ENCODE measurements around the gene SPATA18. TPM values are rescaled to one million over a fixed set of nuclear protein-coding genes. Genes with fewer than 3 reads are reported as not detected.

Gene SPATA18
- total and polyA plus RNA-seq, 5 donors from 2014 or later, result not detected

DNA sequence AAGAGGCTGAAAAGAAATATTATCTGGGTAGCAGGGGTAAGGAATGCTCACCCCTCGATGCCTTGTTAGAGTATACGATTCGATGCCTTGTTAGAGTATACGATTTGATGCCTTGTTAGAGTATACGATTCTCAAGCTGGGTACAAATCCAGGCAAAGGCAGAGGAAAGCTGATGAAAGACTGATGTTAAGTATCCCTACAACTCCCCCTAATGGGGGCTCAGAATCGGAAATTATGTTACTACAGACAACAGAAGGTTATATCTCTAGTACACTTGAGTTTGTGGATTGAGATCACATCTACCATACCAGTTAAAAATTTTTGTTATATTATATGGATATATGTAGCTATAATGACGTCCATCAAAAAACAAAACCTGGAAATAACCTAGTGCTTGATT is 35.7 kb upstream of the SPATA18 start:
- Histone ChIP-seq H3K4me1 (ENCODE audit: control insufficient read depth, insufficient read depth, low read length, poor library complexity, severe bottlenecking) (no peaks in the 10 kb centered on the region), H3K9me3 (ENCODE audit: control insufficient read depth in 2 of 2, low read length in 2 of 2) (no peaks in the 10 kb centered on the region), H3K4me3 (ENCODE audit: low read depth, low read length) (no peak overlapping the region), H3K27me3 (ENCODE audit: control insufficient read depth, insufficient read depth, low read length) (no peaks in the 10 kb centered on the region), H3K27ac (ENCODE audit: insufficient read depth, low read length, poor library complexity, severe bottlenecking) (no peak overlapping the region), H3K36me3 (ENCODE audit: control insufficient read depth, insufficient read depth, low read length) (no peaks in the 10 kb centered on the region)
- no peak overlapping the region for H3K27ac Mint-ChIP-seq
- ATAC-seq (ENCODE audit: low read depth in 2 of 2) (no peak), DNase-seq (no peak)
- peaks cover 0 to 2% (median 0%) of the 10 kb centered on the region in 4 donors for H3K4me1 Mint-ChIP-seq
- H3K4me3 Mint-ChIP-seq, result no peak overlapping the region
- H3K36me3 Mint-ChIP-seq, result no peaks in the 10 kb centered on the region
- no peaks in the 10 kb centered on the region for H3K9me3 Mint-ChIP-seq
- H3K27me3 Mint-ChIP-seq, result no peaks in the 10 kb centered on the region

DNA sequence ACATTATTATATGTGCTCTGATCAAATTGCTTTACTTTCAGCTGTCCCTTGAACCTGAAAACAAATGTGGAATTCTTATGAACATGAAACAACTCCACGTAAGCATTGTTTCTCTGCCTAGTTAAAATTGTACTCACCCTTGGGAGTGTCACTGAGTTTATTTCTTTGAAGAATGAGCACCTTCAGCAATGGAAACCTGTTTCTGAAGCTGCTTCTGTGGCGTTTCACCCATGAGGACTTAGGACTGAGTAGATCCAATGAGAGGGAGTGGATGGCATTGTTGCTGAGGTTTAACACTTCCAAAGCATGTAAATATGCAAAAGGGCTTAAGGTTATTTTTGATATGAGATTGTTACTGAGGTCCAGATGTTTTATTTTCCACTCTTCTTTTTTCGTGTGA is 34.1 kb upstream of the SPATA18 start:
- Histone ChIP-seq H3K27me3 (ENCODE audit: control insufficient read depth, insufficient read depth, low read length) (no peaks in the 10 kb centered on the region), H3K4me3 (ENCODE audit: low read depth, low read length) (no peak overlapping the region), H3K4me1 (ENCODE audit: control insufficient read depth, insufficient read depth, low read length, poor library complexity, severe bottlenecking) (no peaks in the 10 kb centered on the region), H3K9me3 (ENCODE audit: control insufficient read depth in 2 of 2, low read length in 2 of 2) (no peaks in the 10 kb centered on the region), H3K36me3 (ENCODE audit: control insufficient read depth, insufficient read depth, low read length) (no peaks in the 10 kb centered on the region), H3K27ac (ENCODE audit: insufficient read depth, low read length, poor library complexity, severe bottlenecking) (no peak overlapping the region)
- DNase-seq (no peak), ATAC-seq (ENCODE audit: low read depth in 2 of 2) (no peak)
- no peak overlapping the region for H3K27ac Mint-ChIP-seq
- H3K27me3 Mint-ChIP-seq, result no peaks in the 10 kb centered on the region
- H3K36me3 Mint-ChIP-seq, result no peaks in the 10 kb centered on the region
- no peaks in the 10 kb centered on the region for H3K9me3 Mint-ChIP-seq
- no peak overlapping the region for H3K4me3 Mint-ChIP-seq
- H3K4me1 Mint-ChIP-seq, result peaks cover 0 to 2% (median 0%) of the 10 kb centered on the region in 4 donors

DNA sequence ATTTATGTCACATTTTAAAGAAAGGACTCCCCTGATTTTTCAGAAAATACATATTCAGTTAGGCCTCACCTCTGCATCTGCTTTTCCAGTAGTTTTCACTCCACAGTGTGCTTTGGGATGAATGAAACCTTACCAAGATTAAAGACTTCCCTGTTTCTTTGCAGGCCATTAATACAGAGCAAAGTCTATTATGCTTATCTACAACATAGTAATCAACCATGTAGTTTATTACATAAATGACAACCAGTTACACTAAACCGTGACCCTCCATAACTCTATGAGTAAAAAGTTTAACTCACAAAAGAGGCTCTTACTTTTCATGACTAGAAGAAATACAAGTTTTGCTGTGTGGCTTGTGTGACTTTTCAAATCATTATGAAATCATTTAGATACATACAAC is 33.3 kb upstream of the SPATA18 start:
- Mint-ChIP-seq H3K27me3 (no peaks in the 10 kb centered on the region), H3K4me1 (peaks cover 0 to 2% (median 0%) of the 10 kb centered on the region in 4 donors), H3K9me3 (no peaks in the 10 kb centered on the region), H3K27ac (no peak overlapping the region), H3K36me3 (no peaks in the 10 kb centered on the region), H3K4me3 (no peak overlapping the region)
- H3K4me3 ChIP-seq (ENCODE audit: low read depth, low read length), result no peak overlapping the region
- H3K9me3 ChIP-seq (ENCODE audit: control insufficient read depth in 2 of 2, low read length in 2 of 2), result no peaks in the 10 kb centered on the region
- no peak overlapping the region for H3K27ac ChIP-seq (ENCODE audit: insufficient read depth, low read length, poor library complexity, severe bottlenecking)
- DNase-seq, result no peak
- no peaks in the 10 kb centered on the region for H3K4me1 ChIP-seq (ENCODE audit: control insufficient read depth, insufficient read depth, low read length, poor library complexity, severe bottlenecking)
- H3K36me3 ChIP-seq (ENCODE audit: control insufficient read depth, insufficient read depth, low read length), result peaks cover under 1% of the 10 kb centered on the region
- no peaks in the 10 kb centered on the region for H3K27me3 ChIP-seq (ENCODE audit: control insufficient read depth, insufficient read depth, low read length)
- ATAC-seq (ENCODE audit: low read depth in 2 of 2), result no peak

DNA sequence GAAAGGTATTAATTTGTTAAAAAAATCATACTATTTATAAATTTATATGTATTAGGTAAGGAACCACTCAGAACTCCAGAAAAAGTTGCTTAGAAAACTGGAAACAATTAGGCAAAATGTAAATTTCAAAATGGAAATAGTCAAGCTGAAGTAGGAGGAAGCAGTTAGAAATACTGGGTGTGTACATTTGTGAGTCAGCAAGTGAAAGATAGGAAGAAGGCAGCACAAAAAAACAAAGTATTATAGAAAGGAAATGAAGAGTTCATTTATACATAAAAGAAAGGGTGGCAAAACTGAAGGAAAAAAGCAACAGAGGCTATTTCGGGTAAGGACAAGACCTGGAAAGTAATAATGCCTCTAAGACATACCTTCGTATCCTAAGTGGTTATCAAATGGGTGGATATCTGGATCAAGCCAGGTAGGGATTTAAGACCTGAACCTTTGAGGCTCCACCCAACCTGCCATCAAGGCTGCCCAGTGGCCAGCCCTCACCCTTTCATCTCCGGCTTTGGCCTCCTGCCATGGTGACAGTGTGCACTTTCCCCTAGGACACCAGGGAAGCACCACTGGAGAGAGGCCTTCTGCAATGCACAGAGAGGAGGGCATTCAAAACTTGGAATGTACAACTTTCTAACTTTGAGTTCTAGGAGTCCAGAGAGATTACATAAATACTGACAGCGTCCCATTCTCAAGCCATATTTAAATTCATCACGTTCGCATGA is 31.0 kb upstream of the SPATA18 start, which contains the start of gene LRRC66:
Gene LRRC66, minus strand, starts transcription at position 428 of the 722 bp plus-strand sequence. CDS start 2,750 bp downstream, outside the sequence.
- no peaks in the 10 kb centered on the region for H3K27me3 Mint-ChIP-seq
- H3K4me1 Mint-ChIP-seq, result peaks cover 0 to 2% (median 0%) of the 10 kb centered on the region in 4 donors
- no peak within 1 kb of the TSS for H3K4me3 Mint-ChIP-seq
- no peaks in the 10 kb centered on the region for H3K9me3 Mint-ChIP-seq
- Histone ChIP-seq H3K9me3 (ENCODE audit: control insufficient read depth in 2 of 2, low read length in 2 of 2) (no peaks in the 10 kb centered on the region), H3K27ac (ENCODE audit: insufficient read depth, low read length, poor library complexity, severe bottlenecking) (no peak within 1 kb of the TSS), H3K4me1 (ENCODE audit: control insufficient read depth, insufficient read depth, low read length, poor library complexity, severe bottlenecking) (no peaks in the 10 kb centered on the region), H3K4me3 (ENCODE audit: low read depth, low read length) (no peak within 1 kb of the TSS), H3K27me3 (ENCODE audit: control insufficient read depth, insufficient read depth, low read length) (no peaks in the 10 kb centered on the region), H3K36me3 (ENCODE audit: control insufficient read depth, insufficient read depth, low read length) (peaks cover 12% of the 10 kb centered on the region)
- ATAC-seq (ENCODE audit: low read depth in 2 of 2) (no peak), DNase-seq (peak in 1 of 3 donors; percentile 24)
- no peaks in the 10 kb centered on the region for H3K36me3 Mint-ChIP-seq
- H3K27ac Mint-ChIP-seq, result peak within 1 kb of the TSS in 1 of 3 donors; percentile 45

DNA sequence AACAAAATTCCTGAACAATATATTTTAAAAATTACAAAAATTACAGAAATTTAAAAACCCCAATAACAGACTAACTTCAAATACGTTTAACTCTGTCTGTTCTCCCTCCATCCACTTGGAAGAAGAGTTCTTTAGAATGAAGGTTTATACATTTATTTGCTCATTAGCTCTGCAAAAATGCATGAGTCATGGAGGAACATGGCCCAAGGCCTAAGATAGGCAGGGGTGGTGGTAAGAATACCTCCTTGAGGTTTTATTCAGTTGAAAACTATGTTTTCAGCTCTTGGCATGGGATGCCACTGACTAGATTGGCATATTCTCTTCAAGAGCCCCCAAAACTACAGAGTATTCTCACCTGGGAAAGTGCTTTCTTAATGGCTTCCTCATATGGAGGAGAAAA is 22.1 kb upstream of the SPATA18 start:
- Histone ChIP-seq H3K9me3 (ENCODE audit: control insufficient read depth in 2 of 2, low read length in 2 of 2) (no peaks in the 10 kb centered on the region), H3K4me3 (ENCODE audit: low read depth, low read length) (no peak overlapping the region), H3K4me1 (ENCODE audit: control insufficient read depth, insufficient read depth, low read length, poor library complexity, severe bottlenecking) (no peaks in the 10 kb centered on the region), H3K27ac (ENCODE audit: insufficient read depth, low read length, poor library complexity, severe bottlenecking) (no peak overlapping the region), H3K36me3 (ENCODE audit: control insufficient read depth, insufficient read depth, low read length) (peaks cover 10% of the 10 kb centered on the region), H3K27me3 (ENCODE audit: control insufficient read depth, insufficient read depth, low read length) (no peaks in the 10 kb centered on the region)
- H3K9me3 Mint-ChIP-seq, result peaks cover 0 to 1% (median 0%) of the 10 kb centered on the region in 7 donors
- H3K27ac Mint-ChIP-seq, result no peak overlapping the region
- H3K4me3 Mint-ChIP-seq, result no peak overlapping the region
- peaks cover 0 to 10% (median 3%) of the 10 kb centered on the region in 4 donors for H3K4me1 Mint-ChIP-seq
- ATAC-seq (ENCODE audit: low read depth in 2 of 2) (no peak), DNase-seq (no peak)
- peaks cover 9% of the 10 kb centered on the region for H3K36me3 Mint-ChIP-seq
- no peaks in the 10 kb centered on the region for H3K27me3 Mint-ChIP-seq

DNA sequence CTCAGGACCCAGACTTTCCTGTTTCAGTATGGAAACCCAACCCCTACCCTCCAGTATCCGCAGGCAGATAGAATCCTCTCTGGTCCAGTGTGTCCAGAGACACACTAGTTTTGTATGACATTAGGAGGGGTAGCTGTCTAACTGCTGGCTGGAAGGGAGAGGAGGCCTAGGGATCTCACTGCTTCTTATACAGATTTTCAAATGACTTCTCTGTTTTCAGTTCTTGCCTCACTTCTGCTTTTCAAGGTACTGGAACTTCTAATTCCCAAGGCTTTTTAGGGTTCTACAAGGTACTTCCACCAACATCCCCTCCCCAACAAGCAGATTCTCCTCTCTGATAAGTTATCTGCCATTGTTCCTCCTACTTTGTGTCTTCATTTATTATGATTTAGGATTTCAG is 19.1 kb upstream of the SPATA18 start:
- no peak overlapping the region for H3K4me3 ChIP-seq (ENCODE audit: low read depth, low read length)
- Mint-ChIP-seq H3K36me3 (peaks cover 11% of the 10 kb centered on the region), H3K4me3 (no peak overlapping the region), H3K9me3 (peaks cover 0 to 1% (median 0%) of the 10 kb centered on the region in 7 donors), H3K4me1 (peaks cover 10 to 25% (median 22%) of the 10 kb centered on the region in 4 donors), H3K27me3 (no peaks in the 10 kb centered on the region), H3K27ac (peak overlapping the region in 1 of 3 donors; percentile 77)
- H3K9me3 ChIP-seq (ENCODE audit: control insufficient read depth in 2 of 2, low read length in 2 of 2), result no peaks in the 10 kb centered on the region
- H3K27ac ChIP-seq (ENCODE audit: insufficient read depth, low read length, poor library complexity, severe bottlenecking), result no peak overlapping the region
- DNase-seq, result no peak
- H3K27me3 ChIP-seq (ENCODE audit: control insufficient read depth, insufficient read depth, low read length), result no peaks in the 10 kb centered on the region
- H3K36me3 ChIP-seq (ENCODE audit: control insufficient read depth, insufficient read depth, low read length), result peaks cover 8% of the 10 kb centered on the region
- H3K4me1 ChIP-seq (ENCODE audit: control insufficient read depth, insufficient read depth, low read length, poor library complexity, severe bottlenecking), result peaks cover under 1% of the 10 kb centered on the region
- no peak for ATAC-seq (ENCODE audit: low read depth in 2 of 2)

DNA sequence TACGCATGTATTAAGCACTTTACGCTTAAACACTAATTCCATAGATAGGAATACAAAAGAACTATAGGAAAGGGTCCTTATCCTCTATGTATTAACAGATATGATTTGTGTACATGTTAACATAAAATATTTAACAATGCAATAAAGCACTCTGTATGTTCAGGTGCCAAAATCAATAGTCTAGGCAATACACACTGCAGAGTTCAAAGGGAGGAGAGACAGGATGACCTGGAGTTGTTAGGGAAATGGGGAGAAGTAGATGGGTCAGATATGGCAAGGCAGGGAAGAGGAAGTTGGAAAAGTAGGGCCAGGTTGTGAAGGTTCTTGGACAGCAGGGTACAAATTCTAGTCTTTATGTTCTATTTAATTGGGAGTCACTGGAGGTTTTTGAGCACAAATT is 15.9 kb upstream of the SPATA18 start:
- Histone ChIP-seq H3K36me3 (ENCODE audit: control insufficient read depth, insufficient read depth, low read length) (no peaks in the 10 kb centered on the region), H3K9me3 (ENCODE audit: control insufficient read depth in 2 of 2, low read length in 2 of 2) (no peaks in the 10 kb centered on the region), H3K4me1 (ENCODE audit: control insufficient read depth, insufficient read depth, low read length, poor library complexity, severe bottlenecking) (peaks cover 12% of the 10 kb centered on the region), H3K27me3 (ENCODE audit: control insufficient read depth, insufficient read depth, low read length) (peaks cover 3% of the 10 kb centered on the region), H3K27ac (ENCODE audit: insufficient read depth, low read length, poor library complexity, severe bottlenecking) (no peak overlapping the region), H3K4me3 (ENCODE audit: low read depth, low read length) (no peak overlapping the region)
- peak overlapping the region in 3 of 4 donors; percentile 4 to 83 (median 21) for H3K4me3 Mint-ChIP-seq
- DNase-seq (no peak), ATAC-seq (ENCODE audit: low read depth in 2 of 2) (no peak)
- peaks cover 9% of the 10 kb centered on the region for H3K27me3 Mint-ChIP-seq
- peaks cover 10 to 46% (median 26%) of the 10 kb centered on the region in 4 donors for H3K4me1 Mint-ChIP-seq
- H3K27ac Mint-ChIP-seq, result peak overlapping the region in 1 of 3 donors; percentile 7
- H3K9me3 Mint-ChIP-seq, result peaks cover 0 to 2% (median 0%) of the 10 kb centered on the region in 7 donors
- H3K36me3 Mint-ChIP-seq, result peaks cover 7% of the 10 kb centered on the region
